GM19238 (cell line): ENCODE results near the gene COPZ2.
A peak's percentile ranks its signal among the peaks of the same experiment; 100 is the strongest.
"Not testable (repeated sequence)": the region's sequence is repeated elsewhere in the genome, so short reads cannot be mapped to it uniquely, and the experiment has no call there.

ENCODE experiments used
- DNase-seq: peaks from one replicate; pipeline ENCODE4 v3.0.0; 2011; ENCODE audit warnings: low spot score; ENCODE audit not compliant: insufficient read length

Gene COPZ2

DNA sequence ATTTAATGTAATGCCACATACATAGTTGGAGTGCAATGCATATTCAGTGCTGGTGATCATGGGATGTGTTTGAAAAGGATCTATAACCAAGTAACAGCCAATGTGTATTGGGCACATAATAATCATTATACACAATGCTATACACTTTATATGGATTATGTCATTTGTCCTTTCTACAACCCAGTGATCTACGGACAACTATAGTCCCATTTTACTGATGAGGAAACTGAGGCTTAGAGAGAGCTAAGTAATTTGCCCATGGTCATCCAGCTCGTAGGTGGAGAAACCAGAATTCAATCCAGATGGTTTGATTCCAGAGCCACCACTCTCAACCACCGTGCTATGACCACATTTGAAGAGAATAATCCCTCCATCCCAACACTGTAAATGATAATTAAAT is 27.4 kb downstream of the COPZ2 start:
- no peak for DNase-seq

DNA sequence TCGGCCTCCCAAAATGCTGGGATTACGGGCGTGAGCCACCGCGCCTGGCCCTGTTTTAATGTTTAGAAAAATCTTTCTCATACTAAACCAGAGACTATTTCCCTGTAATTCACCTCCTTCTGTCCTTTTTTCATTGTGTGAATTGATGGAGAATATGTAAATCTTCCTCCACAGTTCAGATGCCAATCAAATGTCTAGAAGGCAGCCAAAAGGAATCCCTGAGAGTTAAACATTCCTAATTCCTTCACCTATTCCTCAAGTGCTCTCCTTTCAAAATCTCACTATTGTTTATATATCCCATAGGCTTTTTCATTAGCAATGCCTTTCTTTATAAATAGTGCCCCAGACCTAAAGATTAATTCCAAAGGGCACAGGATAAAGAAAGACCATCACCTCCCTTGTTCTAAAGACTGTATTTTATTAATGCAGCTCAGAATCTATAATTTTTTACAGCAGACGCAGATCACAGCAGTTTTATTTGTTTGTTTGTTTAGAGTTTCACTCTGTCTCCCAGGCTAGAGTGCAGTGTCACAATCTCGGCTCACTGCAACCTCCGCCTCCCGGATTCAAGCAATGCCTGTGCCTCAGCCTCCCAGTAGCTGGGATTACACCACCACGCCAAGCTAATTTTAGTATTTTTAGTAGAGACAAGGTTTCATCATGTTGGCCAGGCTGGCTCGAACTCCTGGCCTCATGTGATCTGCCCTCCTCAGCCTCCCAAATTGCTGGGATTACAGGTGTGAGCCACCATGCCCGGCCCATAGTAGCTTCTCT is 30.5 kb downstream of the COPZ2 start:
- DNase-seq: no peak

DNA sequence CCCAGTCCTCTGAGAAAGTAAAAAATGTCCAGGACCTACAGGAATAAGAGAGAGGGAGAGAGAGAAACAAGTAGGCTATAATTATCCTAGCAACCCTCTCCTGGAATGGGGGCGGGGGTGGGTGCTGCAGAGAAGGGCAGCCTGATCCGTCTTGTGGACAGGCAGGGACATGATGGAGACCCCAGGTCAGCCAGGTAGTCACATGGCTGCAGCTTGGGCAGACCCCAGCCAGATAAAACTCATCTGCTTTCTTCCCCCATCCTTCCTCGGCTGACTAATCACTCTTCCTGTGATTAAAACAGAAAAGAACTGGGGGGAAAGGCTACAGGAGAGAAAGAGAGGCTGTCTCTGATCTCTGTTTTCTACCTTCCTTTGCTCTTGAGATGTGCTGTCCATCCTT is 32.6 kb downstream of the COPZ2 start:
- DNase-seq: no peak

DNA sequence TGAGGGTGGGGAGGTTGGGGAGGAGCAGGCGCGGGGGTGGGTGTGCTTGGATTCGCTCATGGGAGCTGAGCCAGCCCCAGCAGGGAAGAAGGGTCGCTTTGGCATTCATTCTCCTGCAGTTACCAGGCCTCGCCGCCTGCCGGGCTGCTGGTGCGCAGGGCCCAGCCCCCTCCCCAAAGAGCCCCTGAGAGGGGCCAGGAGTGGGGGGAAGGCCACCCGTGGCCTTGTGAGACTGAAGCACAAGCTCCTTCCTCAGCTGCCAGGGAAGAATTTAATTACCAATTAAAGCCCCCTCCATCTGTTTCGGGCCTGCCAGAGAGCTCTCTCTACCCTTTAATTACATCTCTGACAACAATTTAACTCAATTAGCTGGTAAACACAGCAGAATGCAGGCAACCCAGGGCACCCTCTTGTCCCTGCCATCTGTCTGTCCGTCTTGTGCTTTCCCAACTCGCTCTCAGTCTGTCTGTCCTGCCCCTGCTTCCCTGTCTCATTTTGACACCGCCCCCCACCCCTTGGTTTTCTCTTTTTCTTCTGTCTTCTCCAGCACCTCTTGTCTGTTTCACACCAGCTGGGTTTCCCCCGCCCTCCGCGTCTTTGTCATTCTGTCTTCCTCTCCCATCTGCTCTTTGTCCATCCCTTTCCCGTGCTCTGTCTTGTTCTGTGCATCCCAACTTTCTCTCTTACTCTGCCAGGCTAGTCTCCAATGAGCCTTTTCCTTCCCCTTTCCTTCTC is 34.0 kb downstream of the COPZ2 start:
- DNase-seq: no peak

DNA sequence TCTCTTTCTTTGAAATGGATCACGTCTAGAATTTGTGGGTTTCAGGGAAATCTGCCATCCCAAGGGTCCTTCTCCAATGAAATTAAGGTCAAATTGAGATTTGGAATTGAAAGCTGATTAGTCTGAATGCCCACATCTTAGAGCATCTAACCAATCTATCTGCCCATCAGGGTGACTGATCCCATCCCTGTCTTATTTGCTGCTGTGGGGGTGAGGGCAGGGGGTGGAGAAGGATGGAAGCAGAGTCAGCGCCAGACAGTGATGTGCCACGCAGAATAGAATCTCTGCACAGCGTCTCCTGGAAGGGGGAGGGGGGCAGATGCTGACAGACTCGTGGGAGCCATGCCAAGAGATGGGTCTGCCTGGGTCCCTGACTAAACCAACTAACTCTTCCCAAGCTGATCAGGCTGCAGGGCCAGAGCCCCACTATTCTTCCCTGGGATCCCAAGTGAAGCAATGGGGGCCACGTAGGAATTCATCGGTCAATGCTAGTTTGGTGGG is 34.6 kb downstream of the COPZ2 start:
- no peak for DNase-seq

DNA sequence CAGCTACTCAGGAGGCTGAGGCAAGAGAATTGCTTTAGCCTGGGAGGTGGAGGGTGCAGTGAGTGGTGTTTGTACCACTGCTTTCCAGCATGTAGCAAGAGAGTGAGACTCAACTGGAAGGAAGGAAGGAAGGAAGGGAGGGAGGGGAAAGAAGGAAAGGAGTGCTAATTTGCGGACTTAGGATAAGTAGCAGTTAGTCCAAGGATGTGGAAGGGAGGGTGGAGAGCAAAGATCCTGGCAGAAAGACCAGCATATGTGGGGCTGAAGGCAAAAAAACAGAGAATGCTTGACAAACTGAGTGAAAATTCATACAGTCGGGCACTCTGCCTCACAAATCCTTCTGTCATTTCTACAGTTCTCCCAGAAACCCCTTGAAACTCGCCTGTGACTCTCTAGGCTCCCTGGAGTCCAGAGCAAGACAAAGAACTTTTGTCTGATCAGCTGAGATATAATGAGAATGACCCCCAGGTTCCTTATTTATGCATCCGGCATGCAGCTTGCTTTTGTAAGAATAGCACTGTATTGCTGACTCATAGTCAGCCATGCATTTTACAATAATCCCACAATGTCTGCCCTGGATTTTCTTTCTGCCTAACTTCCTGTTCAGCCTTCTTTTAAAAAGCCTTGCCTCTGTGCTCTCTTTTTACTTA is 35.2 kb downstream of the COPZ2 start:
- no peak for DNase-seq

DNA sequence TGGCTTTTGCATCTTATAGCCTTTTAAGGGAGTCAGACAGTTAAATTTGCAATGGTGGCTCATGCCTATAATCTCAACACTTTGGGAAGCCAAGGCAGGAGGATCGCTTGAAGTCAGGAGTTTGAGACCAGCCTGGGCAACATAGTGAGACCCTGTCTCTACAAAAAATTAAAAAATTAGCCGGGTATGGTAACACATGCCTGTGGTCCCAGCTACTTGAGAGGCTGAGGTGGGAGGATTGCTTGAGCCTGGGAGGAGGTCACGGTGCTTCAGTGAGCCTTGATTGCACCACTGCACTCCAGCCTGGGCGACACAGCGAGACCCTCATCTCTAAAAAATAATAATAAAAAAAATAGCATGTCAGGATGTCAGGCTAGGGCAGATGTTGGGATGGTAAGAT is 35.9 kb downstream of the COPZ2 start:
- DNase-seq: not testable (repeated sequence)

DNA sequence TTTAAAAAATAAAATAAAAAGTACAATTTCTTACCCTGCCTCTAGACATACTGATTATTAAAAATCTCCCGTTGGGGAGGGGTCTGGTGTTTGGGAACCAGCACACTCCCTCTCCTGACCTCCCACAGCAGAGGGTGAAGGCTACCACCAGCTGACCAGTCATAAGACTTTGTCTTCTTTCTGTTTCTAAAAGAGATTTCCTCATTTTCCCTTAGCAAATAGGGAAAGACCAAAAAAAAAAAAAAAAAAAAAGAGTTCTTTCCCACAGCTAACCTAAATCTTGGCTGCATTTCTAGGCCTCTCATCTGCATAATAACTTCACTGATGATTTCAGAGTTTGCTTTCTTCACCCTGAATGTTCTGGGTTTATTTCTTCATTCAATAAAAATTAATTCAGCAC is 36.4 kb downstream of the COPZ2 start:
- no peak for DNase-seq

DNA sequence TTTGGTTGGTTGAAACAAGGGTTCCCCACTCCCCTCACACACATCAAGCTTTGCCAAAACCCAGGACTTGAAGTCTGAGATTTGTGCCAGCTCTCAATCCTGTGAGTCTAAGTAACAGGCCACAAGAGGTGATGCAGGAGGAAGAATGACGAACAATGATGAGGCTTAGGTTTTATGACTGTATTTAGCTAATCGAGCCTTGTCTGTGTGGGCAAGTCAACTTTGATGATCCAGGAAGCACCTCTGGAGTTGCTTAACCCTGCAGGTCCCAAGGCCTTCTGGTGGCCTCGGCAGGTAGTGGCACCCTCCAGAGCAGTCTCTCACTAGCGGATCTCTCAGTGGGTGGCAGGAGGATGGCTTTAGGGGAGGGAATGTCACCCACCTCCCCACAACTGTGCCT is 38.0 kb downstream of the COPZ2 start:
- no peak for DNase-seq

DNA sequence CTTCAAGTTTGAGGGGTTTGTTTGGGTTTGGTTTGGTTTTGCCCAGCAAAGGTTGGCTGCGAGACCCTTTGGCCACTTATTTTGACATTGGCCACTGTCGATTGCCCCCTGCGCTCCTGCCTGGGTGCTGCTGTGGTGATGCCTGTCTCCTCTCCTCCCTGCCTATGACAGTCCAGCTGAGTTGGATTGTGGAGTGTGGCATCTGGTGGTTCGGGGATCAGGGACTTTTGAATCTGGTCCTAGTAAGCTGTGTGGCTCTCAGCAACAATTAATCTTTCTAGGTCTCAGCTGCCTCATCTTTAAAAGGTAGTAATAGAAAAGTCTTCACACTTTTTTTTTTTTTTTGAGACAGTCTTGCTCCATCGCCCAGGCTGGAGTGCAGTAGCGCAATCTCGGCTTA is 39.6 kb downstream of the COPZ2 start:
- no peak for DNase-seq

DNA sequence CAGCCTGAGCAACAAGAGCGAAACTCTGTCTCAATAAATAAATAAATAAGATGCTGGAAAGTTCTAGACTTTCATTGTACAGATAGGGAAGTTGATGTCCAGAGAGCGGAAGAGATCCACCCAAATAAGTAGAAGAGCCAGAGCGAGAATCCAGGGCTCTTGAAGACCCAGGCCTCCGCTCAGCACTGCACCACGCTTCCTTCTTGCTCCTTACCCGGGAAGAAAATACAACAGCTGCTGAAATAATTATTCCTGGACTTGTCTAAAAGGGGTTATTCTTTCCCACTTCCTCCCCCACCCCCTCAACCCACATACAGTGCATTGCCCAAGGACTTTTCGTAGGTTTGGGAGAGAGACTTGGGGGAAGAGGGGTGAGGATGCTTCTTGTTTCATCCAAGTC is 40.0 kb downstream of the COPZ2 start:
- no peak for DNase-seq

DNA sequence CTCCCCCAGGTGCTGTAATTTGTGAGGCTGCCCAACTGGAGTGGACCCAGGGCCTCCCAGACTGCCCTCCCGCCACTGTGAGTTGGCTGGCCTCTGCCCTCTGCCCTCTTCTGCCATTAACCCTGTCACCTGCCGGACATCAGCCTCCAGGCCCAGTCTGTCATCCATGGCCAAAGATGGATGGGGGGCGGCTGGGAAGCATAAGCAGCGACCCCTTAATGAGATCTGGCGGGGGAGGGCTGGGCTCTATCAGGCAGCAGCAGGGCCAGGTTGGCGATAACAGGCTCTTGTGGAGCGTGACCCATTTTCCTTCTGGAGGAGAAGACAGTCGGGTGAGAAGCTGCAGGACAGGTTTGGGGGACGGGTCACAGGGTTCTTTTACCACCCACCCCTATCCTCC is 41.4 kb downstream of the COPZ2 start:
- no peak for DNase-seq

DNA sequence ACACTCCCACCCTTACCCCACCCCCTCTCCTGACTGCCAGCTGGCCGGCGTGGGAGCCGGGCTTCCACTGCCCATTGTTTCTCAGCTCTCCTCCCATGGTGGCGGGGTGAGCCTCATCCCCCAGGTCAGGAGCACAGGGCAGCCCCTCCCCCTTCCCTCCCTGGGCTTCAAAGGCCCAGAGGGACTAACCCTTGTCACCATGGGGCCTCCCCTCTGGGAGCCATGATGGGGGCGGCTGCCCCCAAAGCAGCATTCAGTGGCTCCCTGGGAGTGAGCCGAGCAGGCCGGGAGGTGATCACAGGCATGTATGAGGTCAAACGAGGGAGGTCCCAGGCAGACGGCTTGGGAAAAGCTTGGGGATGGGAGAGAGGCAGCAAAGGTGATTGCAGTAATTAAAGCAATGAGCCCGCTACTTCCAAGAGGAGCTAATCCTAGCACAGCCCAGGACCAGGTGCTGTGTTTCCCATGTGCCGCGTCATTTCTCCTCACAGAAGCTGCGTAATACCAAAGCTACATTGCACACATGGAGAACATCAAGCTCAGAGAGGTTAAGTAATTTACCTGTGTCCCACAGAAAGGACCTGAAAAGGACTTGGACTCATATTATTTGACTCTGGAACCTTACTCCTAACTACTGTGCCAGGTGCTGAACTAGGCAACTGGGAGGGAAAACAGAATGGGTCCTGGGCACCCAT is 42.2 kb downstream of the COPZ2 start:
- no peak for DNase-seq

DNA sequence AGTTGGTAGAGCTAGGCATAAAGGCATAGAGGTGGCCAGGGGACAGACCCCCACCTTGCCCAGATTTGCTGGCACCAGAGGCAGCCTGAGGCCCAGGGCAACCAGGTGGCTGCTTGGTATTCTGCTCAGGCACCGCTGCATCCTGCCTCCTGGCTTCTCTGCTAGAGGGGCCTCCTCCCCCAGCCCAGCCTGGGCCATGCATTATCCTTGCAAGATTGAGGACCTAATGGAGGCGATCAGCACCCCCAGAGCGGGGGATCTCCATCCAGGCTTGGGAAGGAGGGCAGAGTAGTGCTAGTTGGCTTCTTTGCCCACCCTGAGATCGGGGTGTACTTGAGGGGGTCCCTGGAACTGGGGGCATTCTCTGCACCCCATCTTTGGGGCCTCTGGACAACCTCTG is 42.9 kb downstream of the COPZ2 start:
- DNase-seq: no peak

DNA sequence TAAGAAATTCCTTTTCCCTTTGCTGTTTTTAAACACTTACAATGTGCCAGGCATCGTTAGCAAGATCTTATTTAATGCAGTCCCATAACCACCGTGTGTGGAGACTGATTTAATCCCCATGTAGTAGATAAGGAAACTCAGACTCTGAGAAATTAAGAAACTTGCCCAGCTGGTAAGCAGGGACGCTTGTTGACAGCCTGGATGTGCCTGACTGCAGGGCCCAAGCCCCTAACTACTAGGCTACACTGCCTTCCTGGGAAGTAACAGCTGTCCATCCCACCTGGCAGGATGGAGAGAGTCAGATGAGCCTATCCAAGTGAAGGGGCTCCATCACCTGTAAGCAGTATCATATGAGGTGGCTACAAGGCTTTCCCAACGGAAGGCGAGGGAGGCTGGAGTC is 43.6 kb downstream of the COPZ2 start:
- DNase-seq: no peak

DNA sequence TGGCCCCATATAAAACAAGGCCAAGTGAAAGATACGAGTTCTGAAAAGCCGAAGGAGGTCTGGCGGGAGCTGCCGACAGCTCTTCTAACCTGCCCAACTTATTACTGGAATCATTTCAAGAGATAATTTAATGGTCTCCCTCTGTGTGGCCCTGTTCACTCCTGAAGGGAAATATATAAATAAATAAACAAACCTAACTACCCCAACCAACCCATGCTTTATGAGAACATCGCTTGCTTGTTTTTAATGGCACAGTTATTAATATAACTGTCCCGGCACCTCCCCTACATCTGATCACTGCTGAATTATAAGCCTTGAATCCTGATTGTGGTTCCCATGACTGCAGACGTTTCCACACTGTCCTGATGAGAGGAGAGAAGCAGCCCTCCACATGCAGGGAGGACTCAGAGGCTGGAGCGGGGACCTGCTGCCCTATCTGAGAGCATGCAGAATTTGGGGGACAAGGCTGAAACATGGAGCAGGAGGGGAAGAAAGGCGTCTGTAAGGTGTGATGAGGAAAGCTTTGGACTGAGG is 44.5 kb downstream of the COPZ2 start:
- DNase-seq: no peak

DNA sequence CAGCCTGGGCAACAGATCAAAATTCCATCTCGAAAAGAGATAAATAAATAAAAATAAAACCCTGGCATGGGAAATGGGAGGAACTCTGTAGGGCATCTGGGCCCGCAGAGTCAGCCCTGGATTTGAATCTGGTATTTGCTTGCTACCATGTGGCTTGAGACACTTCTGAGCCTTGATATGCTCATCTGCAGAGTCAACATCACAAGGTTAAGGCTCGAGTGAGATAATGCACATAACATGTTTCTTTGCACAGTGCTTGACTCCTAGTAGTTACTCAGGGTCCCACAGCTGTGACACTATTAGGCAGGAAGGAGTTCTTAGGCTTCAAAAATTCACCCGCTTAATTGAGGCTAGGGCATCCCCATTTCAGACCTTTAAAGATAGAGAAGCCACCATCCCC is 45.4 kb downstream of the COPZ2 start:
- no peak for DNase-seq

DNA sequence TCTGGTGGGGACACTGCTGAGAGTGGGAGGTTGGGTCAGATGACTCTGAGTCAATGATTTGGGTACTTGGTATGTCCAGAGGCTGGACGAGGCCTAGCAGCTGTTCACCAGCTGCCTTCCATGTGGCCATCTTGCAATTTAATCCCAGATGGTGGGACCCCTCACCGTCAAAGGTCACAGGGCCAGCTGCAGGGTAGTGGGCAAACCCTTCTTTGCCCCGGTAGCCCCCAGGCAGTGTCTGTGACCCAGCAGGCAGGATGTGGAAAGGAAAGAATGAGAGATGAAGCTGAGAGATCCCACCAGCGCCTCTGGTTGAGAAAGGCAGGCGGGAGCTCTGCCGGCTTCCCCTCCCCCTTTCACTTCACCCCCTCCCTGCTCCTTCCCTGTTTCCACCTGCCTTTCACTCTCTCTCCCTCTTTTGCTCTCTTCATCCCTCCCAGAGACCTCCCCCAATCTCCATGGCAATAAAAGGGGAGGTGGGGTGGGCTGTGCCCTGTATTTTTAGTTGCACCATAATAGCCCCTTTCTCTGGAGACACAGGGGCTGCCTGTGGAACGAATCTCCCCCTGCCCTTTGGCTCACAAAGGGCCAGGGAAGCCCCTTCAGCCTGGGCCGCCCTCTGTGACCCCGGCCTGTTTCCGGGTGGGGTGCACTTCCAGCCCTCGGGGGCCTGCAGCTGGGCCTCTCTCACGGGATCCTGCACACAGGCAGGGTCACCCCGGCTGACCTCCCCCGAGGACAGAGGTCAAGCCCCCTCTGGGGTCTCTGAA is 46.5 kb downstream of the COPZ2 start:
- no peak for DNase-seq

DNA sequence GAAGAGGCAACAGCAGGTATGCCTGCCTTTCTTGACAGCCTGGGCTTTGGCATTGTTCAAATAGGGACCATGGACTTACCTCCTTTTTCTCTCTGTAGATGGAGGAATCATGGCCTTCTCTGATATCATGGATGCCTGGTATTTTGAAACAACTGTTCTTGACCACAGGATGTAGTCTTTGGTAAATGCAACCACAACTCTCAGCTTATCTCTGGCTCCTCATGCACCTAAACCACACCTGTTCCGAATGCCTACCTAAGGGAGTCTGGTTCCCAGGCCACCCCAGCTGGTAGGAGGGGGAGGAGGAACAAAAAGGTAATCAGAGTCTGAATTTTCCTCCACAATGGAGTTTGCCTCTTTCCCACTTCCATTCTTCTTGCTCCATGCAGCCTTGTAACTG is 47.9 kb downstream of the COPZ2 start:
- peak; percentile 33 for DNase-seq

DNA sequence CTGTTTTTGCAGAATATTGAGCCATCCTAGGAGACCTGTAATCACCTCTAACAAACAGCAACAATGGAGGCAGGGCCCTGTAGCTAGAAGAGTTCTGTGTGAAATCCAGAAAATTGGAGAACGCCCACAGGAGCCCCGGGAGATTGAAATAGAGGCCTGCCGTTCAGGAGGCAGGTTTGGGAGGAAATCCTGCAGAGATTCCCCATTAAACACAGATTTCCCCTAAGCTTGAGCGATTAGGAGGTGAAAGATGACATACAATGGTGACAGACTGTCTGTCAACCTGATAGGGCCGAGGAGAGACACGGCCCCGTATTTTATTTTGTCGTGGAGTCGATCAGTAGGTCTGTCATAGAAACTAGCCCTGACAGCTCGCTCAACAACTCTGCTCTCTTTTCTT is 48.4 kb downstream of the COPZ2 start:
- DNase-seq: no peak

DNA sequence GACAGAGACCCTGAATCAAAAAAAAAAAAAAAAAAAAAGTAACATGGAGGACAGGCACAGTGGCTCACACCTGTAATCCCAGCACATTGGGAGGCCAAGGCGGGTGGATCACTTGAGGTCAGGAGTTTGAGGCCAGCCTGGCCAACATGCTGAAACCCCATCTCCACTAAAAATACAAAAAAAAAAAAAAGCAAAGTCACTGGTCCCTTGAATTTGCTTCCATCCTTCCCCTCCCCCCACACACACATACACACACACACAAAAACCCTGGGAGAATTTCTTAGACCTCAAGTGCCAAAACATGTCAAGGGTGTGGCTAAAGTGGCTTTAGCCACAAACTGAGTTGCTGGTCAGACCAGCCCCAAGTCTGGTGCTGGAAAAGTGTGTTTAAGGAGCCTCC is 49.2 kb downstream of the COPZ2 start:
- not testable (repeated sequence) for DNase-seq
